ENCODE measurements around the gene CLCNKA.

Gene CLCNKA

GRCh38 chr1:16077406-16078245 is 55.8 kb downstream of the CLCNKA start:
- no peak for TF ChIP-seq CTCF (IDR thresholded peaks at IDR 0.05; ENCODE audit: low read depth, low read length)
- no peak for DNase-seq (ENCODE audit: extremely low read depth, low read depth)

DNA sequence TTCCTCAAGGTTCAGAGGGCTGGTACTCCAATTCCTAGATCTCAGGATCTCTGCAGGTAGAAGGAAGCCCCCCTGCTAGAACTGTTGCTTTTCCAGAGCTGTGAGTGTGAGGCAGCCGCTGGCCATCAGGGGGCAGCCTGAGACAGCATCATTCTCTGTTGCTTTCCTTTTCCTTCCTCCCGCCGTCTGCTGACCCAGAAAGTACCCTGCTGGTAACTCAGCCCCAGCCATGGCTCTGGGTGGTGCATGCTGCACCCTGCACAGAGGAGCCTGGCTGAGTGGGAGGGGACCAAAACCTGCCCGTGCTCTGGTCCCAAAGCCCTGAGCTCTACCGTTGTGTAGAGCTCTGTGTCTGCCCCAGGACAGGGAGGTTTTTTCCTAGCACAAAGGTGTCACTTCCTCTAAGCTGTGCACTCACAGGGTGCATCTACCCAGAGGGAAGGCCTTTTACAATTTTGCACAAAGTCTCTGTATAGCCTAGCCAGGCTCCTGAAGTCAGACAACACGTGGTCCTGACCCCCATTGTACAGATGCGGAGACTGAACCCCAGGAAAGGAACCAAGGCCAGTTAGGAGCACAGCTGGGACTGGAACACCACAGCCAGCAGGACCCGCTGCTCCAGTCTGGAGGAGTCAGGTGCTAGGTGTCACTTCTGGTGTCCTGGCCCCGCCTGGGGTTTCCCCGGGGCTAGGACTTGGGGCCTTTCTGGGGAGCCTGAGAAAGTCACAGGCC is 57.3 kb downstream of the CLCNKA start:
- DNase-seq (ENCODE audit: extremely low read depth, low read depth), result no peak
- TF ChIP-seq CTCF (IDR thresholded peaks at IDR 0.05; ENCODE audit: low read depth, low read length), result peak; percentile 93

DNA sequence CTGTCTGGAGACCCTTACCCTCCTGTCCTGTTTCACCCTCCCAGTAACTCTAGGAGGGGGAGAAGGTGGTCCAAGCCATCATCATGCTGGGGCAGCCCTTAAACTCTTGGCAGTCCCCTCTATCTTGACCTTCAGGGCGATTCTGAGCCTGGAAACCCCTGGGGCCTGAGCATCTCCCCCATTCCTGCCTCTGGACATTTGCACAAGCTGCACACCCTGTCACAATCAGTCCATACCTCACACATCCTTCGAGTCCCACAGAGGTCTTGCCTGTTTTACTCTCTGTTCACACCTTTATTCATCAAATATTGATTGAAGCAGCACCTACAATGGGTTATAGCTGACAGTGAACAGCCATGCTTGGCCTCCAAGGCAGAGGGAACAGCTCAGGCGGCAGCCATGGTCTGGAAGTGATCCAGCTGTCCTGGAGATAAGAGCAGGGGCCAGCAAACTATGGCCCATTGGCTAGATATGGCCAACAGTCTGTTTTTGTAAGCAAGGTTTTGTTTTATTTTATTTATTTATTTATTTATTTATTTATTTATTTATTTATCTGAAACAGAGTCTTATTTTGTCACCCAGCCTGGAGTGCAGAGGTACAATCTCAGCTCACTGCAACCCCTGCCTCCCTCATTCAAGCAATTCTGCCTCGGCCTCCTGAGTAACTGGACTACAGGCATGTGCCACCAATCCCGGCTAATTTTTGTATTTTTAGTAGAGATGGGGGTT is 58.8 kb downstream of the CLCNKA start:
- no peak for DNase-seq (ENCODE audit: extremely low read depth, low read depth)
- no peak for TF ChIP-seq CTCF (IDR thresholded peaks at IDR 0.05; ENCODE audit: low read depth, low read length)

DNA sequence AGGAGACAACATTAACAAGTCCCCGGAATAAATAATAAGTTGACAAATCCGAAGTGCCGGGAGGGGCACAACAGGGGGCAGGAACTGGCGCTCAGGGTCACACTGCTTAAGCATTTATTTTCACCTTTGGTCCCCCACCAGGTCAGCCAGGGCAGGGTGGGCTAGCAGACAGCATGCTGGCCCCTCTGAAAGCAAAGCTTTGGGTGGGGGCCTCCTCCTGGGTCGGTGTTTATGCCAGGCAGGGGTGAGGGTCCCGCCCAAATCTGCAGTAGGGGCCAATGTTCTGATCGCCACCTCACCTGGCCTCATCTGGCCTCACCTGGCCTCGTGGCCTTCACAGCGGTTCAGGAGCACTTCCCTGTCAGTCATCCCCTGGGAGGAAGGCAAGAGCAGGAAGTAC is 59.8 kb downstream of the CLCNKA start:
- no peak for DNase-seq (ENCODE audit: extremely low read depth, low read depth)
- no peak for TF ChIP-seq CTCF (IDR thresholded peaks at IDR 0.05; ENCODE audit: low read depth, low read length)

GRCh38 chr1:16082283-16083038 is 60.6 kb downstream of the CLCNKA start:
- peak; percentile 94 for TF ChIP-seq CTCF (IDR thresholded peaks at IDR 0.05; ENCODE audit: low read depth, low read length)
- DNase-seq (ENCODE audit: extremely low read depth, low read depth), result no peak

DNA sequence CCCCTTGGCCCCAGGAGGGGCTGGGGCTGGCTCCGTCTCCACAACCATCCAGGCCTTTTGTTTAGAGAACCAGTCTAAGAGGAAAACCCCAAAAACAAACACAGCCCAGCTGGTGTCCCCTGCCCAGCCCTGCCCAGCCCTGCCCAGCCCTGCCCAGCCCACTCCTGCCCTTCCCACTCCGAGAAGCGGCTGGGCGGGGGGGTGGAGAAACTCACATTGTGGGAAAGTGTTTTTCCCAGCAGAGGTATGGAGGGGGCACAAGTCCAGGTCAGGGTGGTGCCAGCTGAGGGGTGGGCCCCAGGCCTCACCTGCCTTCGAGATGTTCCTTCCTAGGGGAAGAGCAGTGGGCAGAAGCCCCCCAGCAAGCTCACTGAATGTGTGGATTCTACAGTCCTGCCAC is 61.6 kb downstream of the CLCNKA start:
- no peak for TF ChIP-seq CTCF (IDR thresholded peaks at IDR 0.05; ENCODE audit: low read depth, low read length)
- no peak for DNase-seq (ENCODE audit: extremely low read depth, low read depth)
